SHP77 (cell line): ENCODE results near the gene GPR17.

Source experiments
- DNase-seq, 2 experiments: peaks; one replicate each; lab custom pipeline; 2025; lab: John Stamatoyannopoulos, UW

The GPR17 gene

DNA sequence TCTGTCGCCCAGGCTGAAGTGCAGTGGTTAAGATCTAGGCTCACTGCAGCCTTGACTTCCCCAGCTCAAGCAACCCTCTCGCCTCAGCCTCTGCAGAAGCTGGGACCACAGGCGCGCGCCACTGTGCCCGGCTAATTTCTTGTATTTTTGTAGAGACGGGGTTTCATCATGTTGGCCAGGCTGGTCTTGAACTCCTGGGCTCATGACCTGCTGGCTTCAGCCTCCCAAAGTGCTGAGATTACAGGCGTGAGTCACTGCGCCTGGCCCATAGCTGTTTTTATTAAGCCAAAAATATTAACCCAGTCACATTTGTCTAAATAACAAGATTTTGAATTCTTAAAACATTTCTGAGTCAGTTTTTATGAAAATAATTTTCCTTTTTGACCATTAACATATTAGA is 49.0 kb downstream of the GPR17 start:
- DNase-seq: no peak

DNA sequence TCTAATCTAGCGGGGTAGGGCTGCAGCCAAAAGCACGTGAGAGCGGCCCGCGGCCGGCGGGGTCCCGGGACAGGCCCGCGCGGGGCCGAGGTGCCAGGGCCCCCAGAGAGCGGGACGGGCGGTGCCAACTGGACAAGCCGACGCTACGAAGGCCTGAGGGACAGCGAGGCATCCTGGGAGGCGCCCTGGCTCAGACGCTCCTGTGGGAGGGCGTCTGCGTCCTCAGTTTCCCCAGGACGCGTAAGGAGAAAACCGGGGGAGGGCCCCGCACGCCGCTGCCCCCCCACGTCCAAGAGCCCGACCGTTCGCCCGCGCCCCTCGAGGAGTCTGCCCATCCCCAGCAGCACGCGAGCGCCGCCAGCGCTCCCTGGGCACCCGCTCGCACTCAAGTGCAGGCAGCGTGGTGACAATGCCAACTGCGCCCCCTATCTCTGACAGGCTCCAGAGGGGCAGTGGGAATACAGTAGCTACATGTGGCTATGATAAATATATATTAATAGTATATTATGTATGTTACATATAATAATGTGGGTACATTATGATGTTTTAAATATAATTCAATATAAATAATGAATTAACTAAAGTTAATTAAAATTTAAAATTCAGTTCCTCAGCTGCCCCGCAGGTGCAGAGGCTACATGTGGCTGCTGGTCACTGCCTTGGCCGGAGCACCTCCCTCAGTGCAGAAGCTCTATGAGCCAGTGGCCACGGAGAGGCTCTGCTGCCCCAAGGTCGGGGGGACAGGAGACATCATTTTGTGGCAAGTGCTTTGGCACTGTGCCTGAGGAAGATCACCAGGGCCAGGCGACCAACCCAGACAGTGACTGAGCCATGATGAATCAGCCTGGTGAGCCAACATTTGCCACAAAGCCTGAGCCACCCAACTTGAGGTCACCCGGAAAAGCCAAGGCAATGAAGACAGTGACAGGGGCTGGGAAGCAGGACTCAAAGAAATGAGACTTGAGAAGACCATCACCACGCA is 49.8 kb downstream of the GPR17 start:
- no peak for DNase-seq

DNA sequence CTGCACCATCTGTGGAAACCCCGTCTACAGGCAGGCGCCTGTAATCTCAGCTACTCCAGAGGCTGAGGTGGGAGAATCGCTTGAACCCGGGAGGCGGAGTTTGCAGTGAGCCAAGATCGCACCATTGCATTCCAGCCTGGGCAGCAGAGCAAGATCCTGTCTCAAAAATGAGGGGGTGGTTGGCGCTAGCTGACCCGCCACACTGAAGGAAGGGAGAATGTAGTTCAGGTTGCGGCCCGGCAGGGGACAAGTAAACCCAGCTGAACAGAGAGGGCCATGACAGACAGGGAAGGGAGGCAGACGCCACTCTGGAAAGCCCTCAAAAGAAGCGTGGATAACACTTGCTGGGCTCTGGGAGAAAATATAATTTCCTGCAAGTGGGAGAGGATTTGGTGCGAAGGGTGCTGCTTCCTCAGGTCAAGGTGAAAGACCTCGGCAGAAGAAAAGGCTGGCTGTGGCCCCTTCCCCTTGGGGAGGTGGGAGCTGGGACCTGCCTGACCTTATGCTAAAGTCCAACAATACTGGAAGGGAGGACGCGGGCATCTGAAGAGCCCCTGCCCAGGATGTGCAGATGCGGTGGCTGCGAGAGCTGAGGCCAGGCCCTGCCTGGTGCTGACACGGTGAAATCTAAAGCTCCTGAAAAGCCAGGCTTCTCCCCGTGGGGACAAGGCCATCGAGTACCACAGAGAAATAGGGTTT is 51.7 kb downstream of the GPR17 start:
- no peak for DNase-seq

DNA sequence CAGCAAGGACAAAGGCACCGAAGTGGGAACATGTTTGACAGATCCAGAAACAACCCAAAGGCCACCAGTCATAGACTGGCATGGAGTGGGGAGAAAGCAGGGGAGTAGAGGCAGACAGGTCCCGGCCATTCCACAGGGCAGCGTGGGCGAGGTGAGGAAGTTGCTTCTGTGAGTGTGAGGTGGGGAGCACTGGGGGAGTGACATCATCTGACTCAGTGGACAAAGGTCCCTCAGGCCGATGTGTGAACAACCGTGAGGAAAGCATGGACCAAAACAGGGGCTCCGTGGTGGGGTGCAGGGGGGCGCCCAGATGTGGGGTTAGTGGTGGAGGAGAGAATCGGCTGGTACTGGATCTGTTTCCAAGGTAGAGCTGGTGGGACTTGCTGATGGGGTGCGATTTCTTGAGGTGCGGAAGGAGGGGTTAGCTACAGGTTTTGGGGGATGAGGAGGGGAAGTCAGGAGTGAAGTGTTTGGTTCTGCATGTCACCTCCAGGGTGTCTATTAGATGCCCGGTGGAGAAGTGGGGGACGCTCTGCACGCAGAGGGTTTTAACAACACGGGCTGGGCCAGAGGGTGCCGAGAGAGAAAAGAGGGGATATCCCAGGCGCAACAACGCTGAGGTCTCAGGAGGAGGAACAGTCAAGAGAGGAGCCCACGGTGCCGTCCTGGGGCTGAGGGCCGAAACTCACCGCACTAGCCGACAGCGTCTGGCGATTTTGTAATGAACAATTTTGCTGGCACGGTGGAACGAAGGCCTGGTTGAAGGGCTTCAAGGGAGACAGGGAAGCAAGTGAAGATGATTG is 52.8 kb downstream of the GPR17 start:
- no peak for DNase-seq

DNA sequence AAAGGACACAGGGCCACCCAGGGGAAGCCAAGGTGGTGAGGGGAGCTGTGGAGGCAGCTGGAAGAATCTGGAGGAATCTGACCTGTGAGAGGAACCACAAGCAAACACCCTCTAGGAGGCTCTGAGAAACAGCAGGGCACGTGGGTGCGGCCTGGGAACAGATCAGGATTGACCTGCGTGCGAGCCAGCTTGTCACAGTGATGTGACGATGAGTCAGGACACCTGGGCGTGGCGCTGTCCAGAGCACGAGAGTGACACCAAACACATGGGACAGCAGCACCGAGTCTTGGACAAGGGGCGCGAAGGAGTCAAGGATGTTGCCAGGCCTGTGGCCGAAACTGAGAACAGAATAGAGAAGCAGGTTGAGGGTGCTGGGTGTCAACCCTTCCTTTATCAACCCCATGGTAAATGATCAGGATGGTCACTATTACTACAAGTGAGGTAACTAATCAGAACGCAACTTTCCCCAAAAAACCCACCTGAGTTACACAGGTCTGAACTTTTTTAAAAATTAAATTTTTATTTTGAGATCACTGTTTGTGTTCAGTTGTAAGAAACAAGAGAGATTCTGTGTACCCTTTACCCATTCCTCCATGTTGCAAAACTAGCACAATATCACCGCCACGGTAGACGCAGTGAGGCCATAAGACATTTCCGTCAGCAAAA is 54.7 kb downstream of the GPR17 start:
- peak; percentile 85 to 89 for DNase-seq

DNA sequence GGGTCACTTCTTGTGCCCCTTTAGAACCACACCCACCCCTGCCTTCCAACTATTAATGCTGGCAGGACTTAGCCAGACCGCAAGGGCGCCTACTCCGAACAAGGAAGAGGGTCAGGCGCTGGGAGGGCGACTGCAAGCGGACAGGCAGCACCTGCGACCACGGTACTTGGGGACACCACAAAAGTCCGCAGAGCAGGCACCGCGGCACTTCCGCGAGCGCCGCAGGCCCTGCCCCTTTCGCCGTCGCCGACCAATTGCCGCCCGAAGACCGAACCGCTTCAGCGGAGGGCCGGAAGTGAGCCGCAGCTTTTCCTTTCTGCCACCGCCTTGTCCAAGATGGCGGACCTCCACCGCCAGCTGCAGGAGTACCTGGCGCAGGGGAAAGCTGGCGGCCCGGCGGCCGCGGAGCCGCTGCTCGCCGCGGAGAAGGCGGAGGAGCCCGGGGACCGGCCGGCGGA is 55.3 kb downstream of the GPR17 start, which contains the start of gene SFT2D3:
Gene SFT2D3 (plus strand): TSS at position 305 of the 458 bp plus-strand sequence. CDS start 32 bp downstream, at position 337.
- peak; percentile 85 to 91 for DNase-seq

DNA sequence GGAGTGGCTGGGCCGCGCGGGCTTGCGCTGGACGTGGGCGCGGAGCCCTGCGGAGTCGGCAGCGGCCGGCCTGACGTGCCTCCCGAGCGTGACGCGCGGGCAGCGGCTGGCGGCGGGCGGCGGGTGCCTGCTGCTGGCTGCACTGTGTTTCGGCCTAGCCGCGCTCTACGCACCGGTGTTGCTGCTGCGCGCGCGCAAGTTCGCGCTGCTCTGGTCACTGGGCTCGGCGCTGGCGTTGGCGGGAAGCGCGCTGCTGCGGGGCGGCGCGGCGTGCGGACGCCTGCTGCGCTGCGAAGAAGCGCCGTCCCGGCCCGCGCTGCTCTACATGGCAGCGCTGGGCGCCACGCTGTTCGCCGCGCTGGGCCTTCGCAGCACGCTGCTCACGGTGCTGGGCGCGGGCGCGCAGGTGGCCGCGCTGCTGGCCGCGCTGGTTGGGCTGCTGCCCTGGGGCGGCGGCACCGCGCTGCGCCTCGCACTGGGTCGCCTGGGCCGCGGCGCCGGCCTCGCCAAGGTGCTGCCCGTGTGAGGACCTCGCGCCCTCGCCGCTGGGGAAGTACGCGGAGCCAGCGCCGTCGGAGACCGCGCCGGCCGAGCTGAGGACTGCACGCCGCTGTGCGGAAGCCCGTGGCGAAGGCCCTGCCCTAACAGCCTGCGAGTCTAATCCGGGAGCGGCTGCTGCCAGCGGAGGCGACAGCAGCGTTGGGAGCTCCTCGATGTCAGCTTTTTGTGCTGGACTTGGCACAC is 55.9 kb downstream of the GPR17 start:
- DNase-seq: peak; percentile 41 to 77
